HUDEP-2 (cell line): Measurements from ENCODE around the gene OR52M1.

Experiments used
- DNase-seq, 76 experiments: peaks; one replicate each; lab custom pipeline; 2025; ENCODE audit not compliant: unreplicated experiment in 76 of 76; lab: John Stamatoyannopoulos, UW

The OR52M1 gene

DNA sequence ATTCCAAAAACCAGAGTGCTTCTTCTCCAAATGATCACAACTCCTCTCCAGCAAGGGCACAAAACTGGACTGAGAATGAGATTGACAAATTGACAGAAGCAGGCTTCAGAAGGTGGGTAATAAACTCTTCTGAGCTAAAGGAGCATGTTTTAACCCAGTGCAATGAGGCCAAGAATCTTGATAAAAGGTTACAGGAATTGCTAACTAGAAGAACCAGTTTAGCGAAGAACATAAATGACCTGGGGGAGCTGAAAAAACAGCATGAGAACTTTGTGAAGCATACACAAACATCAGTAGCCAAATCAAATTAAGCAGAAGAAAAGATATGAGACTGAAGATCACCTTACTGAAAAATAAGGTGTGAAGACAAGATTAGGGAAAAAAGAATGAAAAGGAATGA is 15.5 kb downstream of the OR52M1 start:
- DNase-seq, result no peak

GRCh38 chr11:4565371-4565770 is 20.4 kb downstream of the OR52M1 start:
- DNase-seq, result no peak

DNA sequence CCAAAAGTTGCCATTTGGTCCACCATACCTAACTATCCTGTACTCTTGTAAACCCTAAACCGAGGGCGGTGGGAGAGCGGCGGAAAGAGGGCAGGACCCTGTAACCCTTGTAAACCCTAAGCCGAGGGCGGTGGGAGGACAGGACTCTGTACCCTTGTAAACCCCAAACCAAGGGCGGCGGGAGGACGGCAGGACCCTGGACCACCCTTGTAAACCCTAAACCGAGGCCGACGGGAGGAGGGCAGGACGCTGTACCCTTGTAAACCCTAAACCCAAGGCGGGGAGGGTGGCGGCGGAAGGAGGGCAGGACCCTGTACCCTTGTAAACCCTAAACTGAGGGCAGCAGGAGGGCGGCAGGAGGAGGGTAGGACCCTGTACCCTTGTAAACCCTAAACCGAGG is 24.1 kb downstream of the OR52M1 start:
- no peak for DNase-seq

DNA sequence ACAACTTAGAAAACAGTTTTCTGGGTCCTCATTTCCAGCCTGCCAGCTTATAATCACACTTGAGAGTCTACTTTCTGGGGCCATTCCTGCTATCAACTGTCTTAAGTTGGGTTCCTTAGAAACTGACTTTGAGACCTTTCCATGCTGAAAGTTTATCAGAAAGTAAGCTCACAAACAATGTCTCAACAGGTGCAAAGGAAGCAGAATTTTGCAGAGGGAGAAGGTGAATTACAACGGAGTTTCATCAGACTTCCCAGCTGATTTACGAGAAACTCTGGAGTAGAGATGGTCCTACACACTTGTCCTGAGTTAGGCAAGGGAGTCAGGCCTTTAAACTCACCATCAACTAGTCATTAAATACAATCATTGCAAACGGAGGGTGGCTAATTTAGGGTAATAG is 31.9 kb downstream of the OR52M1 start:
- DNase-seq, result no peak

DNA sequence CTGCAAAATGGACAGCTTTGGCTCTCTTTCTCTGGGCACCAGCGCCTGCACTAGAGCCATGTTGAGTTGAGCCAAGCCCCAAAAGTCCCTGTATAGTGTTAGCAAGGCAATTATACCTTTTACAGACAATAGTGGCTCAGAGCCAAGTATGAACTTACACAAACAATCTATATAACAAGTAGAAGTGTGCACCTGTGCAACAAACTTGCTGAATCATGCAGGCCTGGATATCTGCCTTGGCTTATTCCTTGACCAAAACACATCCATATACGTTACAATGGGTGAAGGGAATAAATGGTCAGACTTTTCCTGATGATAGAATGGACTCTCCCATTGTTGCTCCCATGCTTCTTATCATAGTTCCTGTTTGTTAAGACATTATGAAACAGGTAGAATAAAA is 32.8 kb downstream of the OR52M1 start:
- no peak for DNase-seq

GRCh38 chr11:4578624-4579023 is 33.6 kb downstream of the OR52M1 start:
- no peak for DNase-seq

DNA sequence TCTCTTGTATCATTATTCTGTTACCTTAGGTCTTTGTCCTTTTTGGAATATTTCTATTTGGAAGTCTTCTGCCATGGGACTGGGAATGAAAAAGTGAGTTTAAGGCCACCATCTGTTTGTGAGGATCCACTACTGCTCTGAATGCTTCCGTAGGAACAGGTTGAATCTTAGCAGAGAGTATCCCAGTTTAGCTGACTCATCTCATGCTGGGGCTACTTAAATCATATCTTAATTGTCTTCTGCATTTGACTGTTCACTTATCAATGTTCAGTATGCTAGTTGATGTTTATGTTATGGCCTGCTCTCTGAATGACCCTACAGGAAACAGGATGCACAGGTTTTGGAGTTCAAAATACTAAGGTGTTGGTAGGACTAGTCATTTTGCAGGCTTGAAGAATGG is 35.1 kb downstream of the OR52M1 start:
- no peak for DNase-seq

DNA sequence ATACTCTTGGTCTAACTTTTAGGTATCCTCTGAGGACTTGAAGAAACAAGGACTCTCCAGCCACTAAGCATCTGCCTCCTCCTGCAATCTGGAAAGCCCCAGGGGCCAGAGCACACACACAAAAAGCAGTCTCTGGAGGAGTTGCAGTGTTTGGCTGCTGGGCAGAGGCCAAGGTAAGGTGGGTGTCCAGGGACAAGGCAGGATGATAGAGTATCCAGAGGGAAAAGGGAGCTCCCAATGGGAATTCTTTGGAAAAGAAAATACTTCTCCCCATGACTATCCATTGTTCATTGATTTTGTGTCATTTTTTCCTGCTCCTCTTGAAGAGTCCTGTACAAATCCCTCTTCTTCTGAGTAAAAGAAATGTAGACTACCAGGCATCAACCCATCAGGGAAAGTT is 36.5 kb downstream of the OR52M1 start, which contains the start of gene OR52I2:
Gene OR52I2 (plus strand): TSS at position 301 of the 400 bp plus-strand sequence.
- no peak for DNase-seq

DNA sequence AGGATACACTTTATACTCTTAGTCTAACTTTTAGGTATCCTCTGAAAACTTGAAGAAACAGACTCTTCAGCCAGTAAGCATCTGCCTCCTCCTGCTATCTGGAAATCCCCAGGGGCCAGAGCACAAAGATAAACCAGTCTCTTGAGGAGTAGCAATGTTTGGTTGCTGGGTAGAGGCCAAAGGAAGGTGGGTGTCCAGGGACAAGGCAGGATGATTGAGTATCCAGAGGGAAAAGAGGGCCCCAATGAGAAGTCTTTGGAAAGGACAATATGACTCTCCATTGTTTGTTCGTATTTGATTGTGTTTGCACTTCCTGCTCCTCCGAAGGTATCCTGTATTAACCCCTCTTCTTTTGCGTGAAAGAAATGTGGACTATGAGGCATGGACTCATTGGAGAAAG is 44.0 kb downstream of the OR52M1 start:
- no peak for DNase-seq

DNA sequence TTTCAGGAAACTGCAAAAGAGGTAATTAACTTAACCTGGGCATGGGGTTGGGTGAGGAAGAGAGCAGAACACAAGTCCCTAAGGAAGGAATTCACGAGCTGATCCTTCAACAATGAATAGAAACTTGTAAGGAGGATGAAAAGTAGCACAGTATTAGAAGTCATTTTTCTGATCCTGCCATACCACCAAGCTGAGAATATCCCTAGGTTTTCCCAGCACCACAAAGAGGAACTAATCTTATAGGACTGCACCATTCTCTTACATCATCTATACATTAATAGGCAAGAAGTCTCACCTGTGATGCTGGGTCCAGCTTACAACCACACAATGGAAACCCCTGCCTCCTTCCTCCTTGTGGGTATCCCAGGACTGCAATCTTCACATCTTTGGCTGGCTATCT is 48.7 kb downstream of the OR52M1 start, which contains the start of gene OR52I1:
Gene OR52I1 (plus strand): TSS at position 301 of the 400 bp plus-strand sequence. CDS start 0 bp downstream, at position 301.
- no peak for DNase-seq
